GM12801 (cell line): Measurements from ENCODE around the gene RABAC1.

ENCODE experiments used
- CTCF ChIP-seq: IDR thresholded peaks from one replicate; pipeline ENCODE4 v1.5.1; 2011; ENCODE audit warnings: control low read depth; ENCODE audit not compliant: insufficient read length; ENCODE audit errors: extremely low read depth

The RABAC1 gene

GRCh38 chr19:41928754-41929535, 30.2 kb downstream of the RABAC1 start:
- TF ChIP-seq CTCF: no peak

- no peak for TF ChIP-seq CTCF
These were observed 30.9 kb downstream of the RABAC1 start, which contains the start of gene ERFL for GRCh38 chr19:41928221-41928683. ERFL (minus strand) TSS chr19:41928449; CDS start chr19:41912919, 15,530 bp downstream.

DNA sequence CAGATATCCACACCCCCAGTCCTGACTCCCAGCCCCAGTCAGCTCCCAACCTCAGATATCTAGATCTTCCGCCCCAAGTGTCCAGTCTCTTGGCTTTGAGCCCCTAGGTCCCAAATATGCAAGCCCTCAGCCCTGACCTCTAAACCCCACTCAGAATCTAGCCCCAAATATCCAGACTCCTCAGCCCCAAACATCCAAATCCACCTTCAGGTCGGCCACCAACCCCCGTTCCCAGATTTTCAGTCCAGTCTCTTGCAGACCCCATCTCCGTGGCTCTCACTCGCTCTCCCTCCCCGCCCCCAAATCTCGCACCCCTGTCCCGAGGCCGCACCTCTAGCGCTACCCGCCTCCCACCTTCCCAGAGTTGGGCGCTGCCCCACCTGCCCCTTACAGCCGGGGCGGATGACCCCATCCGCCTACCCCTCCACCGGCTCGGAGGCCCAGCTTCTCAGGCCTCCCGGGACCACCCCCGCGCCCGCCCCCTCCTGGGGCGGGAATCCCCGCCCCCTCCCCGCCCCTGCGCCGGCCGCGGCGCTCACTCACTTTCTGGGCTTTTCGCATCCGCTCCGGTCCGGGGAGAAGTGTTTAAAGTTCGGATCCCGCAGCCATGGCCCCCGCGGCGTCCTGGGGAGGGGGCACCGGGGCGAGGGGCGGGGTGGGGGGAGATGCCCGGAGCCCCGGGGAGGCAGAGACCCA, 31.5 kb downstream of the RABAC1 start:
- no peak for TF ChIP-seq CTCF

GRCh38 chr19:41926763-41927496, 32.2 kb downstream of the RABAC1 start:
- TF ChIP-seq CTCF: no peak

DNA sequence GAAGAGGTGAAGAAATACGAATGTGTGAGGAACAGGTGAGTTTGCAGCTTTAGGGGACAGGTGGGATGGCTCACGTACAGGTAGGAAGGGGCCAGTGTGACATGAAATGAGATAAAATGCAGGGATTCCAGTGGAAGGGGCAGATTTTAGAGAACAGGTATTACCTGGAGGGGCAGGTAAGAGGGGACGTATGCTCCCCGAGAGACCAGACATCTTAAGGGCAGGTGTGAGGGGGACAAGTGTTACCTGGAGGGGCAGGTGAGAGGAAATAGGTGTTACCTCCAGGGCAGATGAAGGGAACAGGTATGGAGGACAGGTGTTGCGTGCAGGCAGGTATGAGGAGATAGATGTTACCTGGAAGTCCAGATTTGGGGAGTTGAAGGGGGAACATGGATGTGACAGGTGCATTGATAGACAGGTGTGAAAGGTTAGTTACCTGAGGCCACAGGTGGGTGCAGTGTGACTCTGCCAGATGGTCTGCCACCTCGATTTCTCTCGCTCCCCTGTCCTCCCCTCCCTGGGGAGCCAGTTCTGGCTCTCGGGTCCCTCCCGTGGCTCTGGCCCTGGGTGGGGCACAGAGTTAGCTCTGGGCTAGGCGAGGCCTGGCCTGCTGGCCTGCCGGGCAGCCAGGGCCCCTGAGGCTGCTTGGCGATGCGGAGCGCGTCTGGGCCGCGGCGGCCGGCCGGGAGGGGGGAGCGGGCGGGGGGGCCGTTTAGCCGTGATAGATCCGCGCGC, 32.9 kb downstream of the RABAC1 start:
- TF ChIP-seq CTCF: no peak

DNA sequence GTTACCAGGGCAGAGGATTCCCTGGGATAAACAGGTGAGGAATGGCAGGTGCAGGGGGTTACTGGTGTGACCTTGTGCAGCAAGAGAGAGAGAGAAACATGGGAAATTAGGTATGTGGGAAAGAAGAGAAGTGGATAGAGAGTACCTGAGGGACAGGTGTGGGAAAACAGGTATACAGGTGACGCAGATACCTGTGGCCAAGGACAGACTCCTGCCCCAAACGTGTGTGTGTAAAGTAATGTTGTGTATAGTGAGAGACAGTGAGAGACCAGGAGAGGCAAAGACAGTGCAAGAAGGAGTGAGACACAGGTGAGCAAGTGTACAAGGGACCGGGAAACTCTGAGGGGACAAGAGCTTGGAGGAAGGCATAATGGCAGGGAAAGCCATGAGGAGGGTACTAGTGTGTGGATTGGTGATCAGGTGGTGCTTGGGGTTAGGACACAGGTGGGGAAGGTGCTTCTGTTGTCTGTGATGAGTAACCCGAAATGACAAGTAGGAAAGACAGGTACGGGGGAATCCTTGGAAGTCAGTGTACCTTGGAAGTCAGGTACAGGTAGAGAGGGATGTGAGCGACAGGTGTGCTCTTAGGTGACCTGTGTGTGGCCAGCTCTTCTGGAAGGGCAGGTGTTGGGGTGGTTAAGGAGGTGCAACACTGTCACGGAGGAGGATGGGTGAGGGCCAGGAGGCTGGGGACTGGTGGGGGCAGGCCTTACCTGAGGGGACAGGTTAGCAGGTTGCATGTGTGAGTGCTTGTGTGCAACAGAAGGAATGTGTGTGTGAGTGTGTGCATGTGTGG, 33.7 kb downstream of the RABAC1 start:
- no peak for TF ChIP-seq CTCF
